GM21737 (cell line): ENCODE measurements around the gene CNST.

Experiments used
- ATAC-seq: cut with Tn5 transposase; IDR thresholded peaks from one replicate; pipeline ENCODE4 v1.9.1; 2021; ENCODE audit warnings: mild to moderate bottlenecking, moderate library complexity; ENCODE audit not compliant: unreplicated experiment

Gene CNST, protein sequence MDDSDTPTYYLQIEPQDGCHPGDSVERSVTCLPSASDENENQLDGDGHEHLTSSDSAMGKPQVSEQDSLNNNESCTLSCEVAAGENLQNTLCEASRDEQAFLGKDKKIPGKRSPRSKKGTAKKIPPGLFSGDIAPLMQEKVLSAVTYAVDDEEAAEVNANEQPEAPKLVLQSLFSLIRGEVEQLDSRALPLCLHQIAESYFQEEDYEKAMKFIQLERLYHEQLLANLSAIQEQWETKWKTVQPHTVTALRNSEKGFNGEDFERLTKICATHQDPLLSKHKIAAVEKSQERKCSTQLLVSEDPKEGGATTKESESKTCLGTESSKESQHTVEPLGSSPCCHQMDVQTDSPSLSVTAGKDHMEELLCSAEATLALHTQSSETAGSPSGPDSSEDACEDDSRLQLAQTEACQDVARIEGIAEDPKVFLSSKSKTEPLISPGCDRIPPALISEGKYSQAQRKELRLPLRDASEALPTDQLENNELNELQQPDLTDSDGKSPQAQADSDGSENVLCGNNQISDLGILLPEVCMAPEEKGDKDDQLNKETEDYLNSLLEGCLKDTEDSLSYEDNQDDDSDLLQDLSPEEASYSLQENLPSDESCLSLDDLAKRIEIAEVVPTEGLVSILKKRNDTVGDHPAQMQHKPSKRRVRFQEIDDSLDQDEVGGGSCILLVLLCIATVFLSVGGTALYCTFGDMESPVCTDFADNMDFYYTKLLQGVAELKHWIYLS

DNA sequence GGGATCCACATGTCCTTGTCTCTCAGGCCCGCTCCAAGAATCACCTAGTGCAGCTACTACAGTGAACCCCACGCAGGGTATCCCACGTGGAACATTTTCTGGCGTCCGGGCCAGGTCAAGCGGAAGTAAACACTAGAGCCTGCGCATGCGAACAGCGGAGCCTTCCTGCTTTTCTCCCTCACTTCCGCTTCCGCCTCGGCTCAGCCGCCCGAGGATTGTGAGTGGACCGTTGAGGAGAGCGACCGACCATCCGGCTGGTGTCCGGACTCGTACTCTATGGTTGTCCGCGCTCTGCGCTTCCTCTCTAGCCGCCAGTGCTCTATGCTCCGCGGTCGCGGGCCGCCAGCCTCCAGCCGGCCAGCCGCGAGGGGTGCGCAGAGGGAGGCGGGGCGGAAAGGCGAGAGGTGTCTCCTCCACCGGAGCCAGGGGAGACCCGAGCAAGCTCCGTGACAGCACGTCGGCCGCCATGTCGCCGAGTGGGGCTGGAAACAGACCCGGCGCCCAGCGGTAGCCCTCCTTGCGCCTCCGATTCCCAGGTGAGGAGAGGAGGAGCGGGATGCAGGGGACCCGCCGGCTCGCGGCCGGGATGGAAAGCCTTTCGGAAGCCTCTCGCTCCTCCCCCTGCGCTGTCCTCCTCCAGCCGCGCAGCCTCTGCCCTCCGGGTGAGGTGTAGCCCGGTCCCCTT, at the start of gene CNST, which contains the start of gene TFB2M:
CNST (plus strand) TSS at position 329 of the 685 bp plus-strand sequence. CDS start 25,107 bp downstream, outside the sequence.
TFB2M (minus strand) TSS at position 134 of the 685 bp plus-strand sequence; CDS start at position 11, 123 bp downstream.
- ATAC-seq: peak; percentile 94

DNA sequence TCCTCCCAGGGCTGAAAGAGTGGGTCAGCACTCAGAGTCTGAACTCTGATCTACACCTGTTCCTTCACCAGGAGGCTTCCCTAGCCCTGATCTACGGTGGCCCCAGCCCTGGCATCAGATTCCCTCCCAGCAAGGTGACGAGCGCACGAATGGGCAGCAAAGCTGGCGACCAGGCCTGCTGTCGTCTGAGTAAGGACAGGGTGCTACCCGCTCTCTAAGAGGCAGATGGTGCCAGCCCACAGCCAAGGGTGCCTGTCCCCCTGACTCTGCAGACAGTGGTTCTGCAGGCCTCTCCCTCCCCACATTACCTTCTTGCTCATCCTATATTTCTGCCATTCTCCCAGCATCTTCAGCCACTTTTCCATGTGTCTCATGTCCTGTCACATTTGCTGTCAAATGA, 48.9 kb upstream of the CNST start:
- no peak for ATAC-seq

DNA sequence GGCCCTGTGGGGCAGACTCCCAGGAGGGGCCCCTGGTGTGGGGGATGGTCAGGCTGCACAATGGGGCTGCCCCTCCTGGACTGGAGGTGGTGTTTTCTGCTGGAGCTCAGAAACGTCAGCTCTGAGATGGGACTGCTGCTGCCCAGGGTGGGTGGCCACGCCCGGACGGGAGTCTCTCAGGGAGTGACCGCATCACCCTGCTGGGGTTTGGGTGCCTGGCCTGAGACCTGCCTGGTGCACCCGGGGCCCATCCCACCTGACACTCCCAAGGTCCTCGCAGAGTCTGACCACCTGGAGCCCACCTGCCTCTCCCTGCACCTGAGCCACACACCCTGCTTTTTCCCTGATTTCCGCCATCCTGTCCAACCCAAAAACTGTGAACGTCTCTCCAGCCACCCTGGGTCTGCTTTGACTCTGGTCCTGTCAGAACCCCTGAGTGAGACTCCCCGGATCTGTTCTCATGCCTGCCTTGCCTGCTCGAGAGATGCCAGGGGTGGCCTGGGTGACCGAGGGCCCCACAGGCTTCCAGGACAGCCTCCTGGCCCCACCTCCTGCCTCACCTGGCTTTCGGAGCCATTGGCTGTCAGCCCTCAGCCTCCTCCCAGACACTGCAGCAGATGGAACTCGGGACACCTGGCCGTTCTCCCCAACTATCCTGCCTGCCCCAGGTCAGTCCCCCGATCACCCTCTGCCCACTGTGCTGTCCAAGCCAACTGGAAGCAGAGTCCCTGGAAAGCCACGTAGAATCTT, 47.6 kb upstream of the CNST start:
- no peak for ATAC-seq

DNA sequence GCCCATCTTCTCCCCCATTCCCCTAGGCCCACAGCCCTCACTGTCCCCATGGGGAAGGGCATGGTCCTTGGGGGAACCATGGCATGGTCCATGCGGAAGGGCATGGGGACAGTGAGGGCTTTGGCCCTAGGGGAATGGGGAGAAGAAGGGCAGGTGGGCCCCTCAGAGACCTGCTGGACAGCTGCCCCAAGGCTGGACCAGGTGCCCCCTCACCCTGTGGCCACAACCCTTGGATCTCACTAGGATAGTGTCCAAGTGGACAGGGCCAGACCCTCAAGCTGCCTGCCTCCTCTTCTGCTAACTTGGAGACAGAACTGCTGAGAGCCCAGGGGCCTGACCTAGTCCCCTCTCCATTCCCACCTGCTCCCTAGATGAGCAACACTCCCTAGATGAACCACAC, 46.7 kb upstream of the CNST start:
- no peak for ATAC-seq

DNA sequence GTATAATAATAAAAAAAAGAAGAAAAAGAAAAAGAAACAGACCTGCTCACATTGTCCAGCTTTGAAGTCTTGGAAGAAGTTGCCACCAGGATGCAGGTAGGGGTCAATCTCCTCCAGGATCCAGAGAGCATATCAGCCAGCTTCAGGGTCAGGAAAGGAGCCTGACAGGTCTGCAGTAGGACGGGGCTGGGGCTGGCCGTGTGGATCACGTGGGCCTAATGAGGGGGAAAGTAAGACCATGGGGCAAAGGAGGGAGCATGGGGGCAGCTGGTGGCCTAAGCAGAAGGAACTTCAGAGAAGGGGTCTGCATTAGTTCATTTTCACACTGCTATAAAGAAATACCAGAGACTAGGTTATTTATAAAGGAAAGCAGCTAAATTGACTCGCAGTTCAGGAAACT, 39.9 kb upstream of the CNST start:
- no peak for ATAC-seq

DNA sequence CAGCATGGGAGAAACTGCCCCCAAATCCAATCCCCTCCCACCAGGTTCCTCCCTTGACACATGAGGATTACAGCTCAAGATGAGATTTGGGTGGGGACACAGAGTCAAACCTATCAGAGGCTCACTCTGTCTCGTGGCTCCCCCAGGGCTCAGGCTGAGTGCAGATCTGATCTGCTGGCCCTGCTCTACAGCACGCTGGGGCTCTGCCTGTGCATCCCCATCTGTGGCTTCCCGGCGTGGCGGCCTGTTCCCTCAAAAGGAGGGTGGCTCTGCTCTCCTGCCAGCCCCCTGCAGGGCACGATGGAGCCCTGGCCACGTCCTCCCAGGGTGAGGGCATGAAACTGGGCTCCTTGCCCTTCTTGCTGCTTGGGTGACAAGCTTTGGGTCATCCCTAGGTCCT, 39.3 kb upstream of the CNST start:
- no peak for ATAC-seq

DNA sequence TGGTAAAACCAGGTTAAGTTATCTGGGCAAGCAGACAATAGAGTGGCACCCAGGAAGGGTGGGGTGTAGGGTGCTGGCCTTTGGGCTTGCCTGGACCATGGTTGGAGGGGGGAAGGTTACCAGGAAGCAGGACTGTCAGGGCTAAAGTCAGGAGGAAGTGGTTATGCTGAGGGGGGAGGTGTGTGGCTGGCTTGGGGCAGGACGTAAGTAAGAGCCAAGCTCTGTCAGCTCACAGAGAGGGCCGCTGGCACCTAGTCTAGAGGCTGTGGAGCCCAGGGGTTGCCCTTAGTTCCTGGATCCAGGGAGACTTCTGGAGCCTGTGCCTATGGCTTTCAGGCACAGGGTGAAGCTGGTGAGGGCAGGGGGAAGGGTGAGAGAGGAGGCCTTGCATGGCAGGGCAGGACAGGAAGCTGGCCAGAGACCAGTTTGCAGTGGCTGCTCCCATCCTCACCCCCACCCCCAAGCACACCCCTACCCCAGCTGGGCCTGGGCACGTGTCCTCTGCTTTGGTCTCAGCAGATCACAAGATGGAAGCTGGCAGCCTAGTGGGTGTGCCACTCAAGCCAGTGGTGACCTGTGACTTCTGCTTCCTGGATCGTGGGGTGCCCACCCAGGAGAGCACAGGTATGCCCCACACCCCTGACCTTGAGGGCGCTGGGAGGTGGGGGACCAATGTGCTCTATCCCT, 38.7 kb upstream of the CNST start:
- peak; percentile 65 for ATAC-seq

DNA sequence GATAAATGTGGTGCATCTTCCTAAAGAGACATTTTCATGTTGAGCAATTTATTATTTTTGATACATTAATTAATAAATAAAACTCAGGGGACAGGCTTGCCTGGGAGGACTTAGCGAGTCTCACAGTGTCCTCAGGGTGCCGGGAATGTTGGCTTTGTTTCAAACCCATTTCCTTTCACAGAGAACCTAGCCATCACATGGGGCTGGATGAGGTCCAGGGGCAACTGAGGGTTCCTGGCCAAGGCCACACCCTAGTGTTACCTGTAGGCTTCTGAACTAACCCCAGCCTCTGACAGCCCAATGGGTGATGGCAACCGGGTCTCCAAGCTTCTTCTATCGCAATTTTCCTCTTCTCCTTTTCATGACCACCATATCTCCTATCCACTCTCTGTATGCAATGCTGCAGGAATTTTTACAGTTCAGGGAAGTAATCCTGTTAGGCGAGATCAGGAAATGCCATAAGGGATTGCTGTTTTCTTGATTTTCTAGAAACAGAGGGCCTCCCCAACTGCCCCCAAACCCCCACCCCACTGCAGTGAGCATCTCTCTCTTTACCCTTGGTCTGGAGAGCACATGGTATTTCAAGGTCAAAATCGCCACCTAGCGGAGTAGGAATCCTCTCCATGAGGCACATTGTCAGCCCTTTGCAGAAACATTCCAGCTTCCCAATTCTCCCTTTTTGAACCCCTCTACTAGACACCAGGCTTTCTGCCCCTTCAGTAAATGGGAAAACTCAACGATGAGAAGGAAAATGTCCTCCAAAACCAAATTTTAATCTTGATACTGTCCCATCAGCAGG, 37.1 kb upstream of the CNST start:
- ATAC-seq: no peak

DNA sequence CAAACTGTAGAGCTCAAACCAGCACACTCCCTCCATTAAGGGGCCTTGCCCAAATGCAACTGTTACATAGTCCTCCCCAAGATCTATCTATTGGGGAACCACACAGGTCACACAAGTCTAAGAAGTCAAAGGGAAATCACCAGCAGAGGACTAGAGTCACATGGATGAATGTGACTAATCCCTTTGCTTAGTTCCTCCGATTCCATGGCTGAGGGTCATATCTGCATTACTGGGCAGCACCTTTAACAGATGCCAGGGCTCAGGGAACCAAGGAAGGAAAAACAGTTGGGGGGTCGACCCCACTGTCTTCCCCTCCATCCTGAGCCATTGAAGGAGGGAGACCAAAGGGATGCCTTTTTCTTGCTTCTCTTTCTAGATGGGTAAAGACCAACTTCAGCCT, 35.8 kb upstream of the CNST start:
- ATAC-seq: no peak

DNA sequence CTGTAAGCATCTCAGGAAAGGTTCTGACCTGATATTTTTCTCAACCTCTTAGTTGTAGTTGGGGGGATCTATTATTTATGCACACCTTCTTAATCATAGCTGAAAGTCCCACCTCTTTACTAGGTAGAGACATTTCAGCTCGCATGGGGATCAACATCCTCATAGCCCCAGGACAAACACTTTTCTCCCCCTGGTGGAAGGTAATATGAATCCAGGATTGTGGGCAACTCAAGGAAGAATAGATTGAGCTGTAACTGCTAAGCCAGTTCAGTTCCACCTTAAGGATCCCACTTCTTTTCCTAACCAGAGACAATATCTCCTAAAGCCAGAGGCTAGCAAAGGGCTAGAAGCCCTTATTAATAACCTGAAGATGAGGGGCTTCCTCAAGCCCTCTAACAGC, 33.7 kb upstream of the CNST start:
- no peak for ATAC-seq

DNA sequence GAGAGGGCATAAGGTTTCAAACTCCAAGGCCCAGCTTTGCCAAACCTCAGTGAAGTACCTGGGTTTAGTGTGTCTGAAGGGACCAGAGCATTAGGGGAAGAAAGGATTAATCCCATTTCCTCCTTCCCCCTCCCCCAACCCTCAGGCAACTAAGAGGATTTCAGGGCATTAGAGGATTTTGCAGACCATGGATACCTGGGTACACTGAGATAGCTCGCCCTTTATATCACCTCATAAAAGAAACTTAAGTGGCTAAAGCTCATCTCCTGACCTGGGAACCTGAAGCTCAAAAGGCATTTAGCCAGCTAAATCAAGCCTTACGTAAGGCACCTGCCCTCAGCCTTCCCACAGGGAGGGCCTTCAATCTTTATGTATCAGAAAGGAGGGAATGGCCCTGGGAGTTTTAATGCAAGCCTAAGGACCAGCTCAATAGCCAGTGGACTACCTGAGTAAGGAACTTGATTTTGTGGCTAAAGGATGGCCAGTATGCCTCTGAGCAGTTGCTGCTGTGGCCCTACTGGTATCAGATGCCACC, 32.8 kb upstream of the CNST start:
- ATAC-seq: no peak

DNA sequence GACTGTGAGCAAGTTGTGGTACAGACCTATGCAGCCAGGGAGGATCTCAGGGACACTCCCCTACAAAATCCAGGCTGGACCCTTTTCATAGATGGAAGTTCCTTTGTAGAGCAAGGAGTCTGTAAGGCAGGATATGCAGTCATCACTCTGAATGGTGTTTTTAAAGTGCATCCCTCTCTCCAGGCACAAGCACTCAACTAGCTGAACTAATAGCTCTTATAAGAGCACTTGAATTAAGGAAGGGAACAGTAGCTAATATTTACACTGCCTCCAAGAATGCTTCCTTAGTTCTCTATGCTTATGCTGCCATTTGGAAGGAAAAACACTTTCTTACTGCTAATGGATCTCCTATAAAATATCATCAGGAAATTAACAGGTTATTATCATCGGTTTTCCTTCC, 32.1 kb upstream of the CNST start:
- no peak for ATAC-seq

DNA sequence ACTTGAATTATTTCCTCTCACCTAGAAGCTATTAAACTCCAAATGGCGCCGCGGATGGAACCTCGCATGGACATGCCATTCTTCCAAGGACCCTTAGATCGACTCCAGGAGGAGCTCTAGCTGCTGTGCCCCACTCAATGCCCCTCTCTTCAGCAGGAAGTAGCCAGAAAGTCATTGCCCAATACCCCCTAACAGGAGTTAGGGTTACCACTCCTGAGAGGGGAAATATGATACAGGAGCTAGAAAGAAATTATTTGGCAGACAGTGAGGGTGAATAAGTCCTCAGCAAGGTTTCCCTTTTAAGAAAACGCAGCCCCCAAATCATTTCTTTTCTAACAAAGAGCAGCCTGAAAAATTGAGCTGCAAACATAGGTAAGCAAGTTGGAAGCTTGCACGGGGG, 28.8 kb upstream of the CNST start:
- ATAC-seq: no peak

DNA sequence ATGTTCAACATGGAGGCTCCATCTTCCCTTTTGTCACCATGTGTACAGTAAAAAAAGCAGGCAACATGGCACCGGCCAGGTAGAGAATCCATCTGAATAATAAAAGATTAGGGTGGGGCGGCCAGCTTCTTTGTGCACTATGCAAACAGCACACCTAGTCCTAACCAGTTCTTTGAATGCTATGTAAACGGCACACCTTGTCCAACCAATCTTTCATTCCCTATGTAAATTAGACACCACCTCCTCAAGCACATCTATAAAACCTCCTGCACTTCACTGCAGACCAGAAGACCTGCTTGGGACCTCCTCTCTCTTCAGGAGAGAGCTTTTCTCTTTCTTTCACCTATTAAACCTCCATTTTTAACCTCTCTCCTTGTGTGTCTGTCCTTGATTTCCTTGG, 28.4 kb upstream of the CNST start:
- ATAC-seq: no peak

DNA sequence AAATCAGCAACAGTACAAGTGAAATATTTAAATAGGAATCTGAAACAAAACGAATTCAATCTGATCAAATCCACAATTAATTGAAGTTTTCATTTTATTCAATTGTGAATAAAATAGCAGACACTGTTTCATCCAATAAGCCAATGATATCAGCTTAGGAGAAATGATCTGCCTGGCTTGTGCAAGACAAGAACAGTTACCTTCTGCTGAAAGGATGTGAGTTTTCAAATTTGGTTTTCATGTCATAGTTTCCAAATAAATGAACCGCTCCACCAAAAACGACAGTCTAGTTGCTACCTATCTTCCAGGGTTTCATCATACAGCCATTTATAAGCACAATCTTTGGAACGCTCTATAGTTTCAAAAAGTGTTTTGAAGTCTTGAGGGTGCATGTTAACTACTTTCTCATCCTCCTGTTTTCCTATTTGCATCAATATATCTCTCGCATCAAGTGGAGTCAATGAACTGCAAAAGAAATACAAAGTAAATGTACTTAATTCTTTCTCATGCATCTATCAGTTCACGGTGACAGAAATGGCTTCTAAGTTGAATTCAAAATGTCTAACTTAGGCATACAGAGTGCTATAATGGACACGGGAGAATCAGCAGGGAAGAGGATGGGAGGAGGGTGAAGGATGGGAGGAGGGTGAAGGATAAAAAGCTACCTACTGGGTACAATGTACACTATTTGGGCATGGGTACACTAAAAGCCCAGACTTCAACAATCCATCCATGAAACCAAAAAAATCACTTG, 25.3 kb upstream of the CNST start:
- ATAC-seq: no peak

DNA sequence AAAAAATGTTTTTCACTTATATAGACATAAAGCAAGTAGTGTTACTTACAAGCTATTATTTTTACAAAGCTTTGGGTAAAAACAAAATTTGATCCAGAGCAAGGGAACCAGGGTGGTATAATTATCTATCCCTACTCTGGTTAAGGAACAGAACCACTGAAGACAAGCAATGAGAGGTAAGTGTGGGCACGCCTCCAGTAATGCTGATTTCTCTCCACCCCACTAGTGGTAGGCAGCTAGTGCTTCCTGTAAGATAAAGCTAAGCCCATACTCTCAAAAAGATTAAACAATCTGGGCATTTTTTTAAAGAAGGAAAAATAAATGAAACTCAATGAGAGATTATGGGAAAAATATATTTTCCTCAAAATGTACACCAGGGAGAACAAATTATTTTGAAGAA, 22.3 kb upstream of the CNST start:
- ATAC-seq: no peak

DNA sequence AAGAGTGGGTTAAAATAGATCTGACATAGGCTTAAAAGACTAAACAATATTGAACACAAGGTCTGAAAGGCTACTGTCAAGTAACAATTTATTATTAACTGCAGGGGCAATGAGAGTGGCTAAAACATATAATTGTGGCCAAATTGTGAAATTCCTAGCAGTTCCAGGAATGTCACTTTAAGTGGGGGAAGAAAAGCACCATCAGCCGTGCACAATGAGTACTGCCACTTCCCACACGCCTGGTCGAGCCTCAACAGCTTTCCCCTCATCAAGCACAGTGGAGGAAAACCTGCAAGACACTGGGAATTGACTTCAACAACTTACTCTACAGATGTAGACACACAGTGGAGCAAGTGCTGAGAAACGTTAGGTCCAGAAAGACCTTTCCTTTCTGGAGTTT, 16.6 kb upstream of the CNST start:
- no peak for ATAC-seq

DNA sequence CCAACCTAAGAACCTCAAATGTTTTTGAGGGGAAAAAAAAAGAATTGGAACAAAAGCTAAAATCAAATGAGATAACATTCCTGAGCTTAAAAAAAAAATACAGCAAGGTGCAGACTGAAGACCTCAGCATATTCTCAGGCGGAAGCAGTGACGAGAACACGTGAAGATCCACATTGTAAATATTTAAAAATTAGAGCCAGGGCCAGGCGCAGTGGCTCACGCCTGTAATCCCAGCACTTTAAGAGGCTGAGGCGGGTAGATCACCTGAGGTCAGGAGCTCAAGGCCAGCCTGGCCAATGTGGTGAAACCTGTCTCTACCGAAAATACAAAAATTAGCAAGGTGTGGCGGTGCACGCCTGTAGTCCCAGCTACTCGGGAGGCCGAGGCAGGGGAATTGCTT, 15.9 kb upstream of the CNST start:
- no peak for ATAC-seq

DNA sequence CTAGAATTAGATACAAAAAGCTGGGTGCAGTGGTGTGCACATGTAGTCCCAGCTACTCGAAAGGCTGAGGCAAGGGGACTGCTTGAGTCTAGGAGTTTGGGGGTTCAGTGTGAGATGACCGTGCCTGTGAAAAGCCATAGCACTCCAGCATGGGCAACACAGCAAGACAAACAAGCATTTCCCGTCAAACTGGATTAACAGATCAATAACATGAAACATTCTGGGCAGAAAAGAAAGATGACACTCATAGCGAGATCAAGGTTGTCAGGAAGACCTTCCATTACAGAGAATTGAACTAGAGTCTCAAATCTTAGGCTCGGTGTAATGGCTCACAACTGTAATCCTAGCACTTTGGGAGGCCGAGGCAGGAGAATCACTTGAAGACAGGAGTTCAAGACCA, 14.1 kb upstream of the CNST start:
- no peak for ATAC-seq
